ENCODE results near the gene SYN1. TPM values are rescaled to one million over a fixed set of nuclear protein-coding genes. Genes with fewer than 3 reads are reported as not detected.

SYN1 gene
- total and polyA plus RNA-seq, 7 donors = 0.16 to 1.6 (median 1.0) TPM; not detected in 1

DNA sequence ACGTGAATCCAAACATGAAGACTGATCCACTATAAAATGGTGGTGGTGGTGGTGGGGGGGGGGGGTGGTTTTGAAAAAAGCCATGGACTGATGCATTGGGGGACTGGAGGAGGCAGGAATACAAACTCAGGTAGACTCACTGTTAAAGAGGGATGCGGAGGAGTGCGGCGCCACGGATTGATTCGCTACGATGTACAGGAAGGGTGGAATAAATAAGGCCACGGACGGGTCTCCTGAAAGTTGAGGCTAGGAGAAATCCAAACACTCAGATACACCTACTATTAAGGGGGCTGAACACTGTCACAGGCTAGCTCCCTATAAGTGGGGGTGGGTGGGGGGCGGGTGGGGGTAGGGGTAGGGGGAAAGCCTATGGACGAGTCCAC, 30.1 kb upstream of the SYN1 start:
- 1 to 2% methylated on average over 10 to 11 of the region's 11 CpGs for WGBS, 2 donors
- no peak for TF ChIP-seq POLR2AphosphoS5 (IDR thresholded peaks at IDR 0.05)
- H3K36me3 ChIP-seq = no peaks in the 10 kb centered on the region

DNA sequence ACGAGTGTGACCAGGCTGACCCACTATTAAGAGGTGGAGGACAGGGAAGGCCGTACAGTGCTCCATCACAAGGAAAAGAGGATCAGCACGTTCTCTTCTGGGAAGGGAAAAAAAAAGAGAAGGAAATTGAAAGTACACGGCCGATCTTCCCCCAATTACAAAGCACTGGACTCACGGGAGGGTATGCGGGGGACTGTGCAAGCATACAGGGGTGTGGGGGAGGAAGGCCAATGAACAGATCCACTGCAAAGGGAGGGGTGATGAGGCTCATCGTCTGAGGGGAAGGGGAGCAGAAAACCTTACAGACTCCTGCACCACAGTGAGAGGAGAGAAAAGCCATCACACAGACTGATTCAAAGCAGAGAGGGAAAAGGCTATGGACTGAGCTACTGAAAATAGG, 29.6 kb upstream of the SYN1 start:
- Histone ChIP-seq H3K27ac (peak overlapping the region in 1 of 4 donors; percentile 87), H3K4me1 (peaks cover 0 to 18% (median 12%) of the 10 kb centered on the region in 4 donors), H3K27me3 (no peaks in the 10 kb centered on the region), H3K4me3 (peak overlapping the region; percentile 51 to 73 (median 70)), H3K36me3 (no peaks in the 10 kb centered on the region), H3K9me3 (no peaks in the 10 kb centered on the region)
- no peak for DNase-seq
- WGBS, 2 donors = 7 to 19% methylated on average over 8 of the region's 8 CpGs
- intact Hi-C loops (cut with DNase I) = loop anchor here (5.0 kb wide), 1 partner anchor 87 kb away; the partner anchor contains the start of gene ARAF
- no peak for TF ChIP-seq POLR2A (IDR thresholded peaks at IDR 0.05)
- no peak for TF ChIP-seq EP300 (IDR thresholded peaks at IDR 0.05)
- TF ChIP-seq, protein P1, sequence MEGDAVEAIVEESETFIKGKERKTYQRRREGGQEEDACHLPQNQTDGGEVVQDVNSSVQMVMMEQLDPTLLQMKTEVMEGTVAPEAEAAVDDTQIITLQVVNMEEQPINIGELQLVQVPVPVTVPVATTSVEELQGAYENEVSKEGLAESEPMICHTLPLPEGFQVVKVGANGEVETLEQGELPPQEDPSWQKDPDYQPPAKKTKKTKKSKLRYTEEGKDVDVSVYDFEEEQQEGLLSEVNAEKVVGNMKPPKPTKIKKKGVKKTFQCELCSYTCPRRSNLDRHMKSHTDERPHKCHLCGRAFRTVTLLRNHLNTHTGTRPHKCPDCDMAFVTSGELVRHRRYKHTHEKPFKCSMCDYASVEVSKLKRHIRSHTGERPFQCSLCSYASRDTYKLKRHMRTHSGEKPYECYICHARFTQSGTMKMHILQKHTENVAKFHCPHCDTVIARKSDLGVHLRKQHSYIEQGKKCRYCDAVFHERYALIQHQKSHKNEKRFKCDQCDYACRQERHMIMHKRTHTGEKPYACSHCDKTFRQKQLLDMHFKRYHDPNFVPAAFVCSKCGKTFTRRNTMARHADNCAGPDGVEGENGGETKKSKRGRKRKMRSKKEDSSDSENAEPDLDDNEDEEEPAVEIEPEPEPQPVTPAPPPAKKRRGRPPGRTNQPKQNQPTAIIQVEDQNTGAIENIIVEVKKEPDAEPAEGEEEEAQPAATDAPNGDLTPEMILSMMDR (IDR thresholded peaks at IDR 0.05) = no peak
- TF ChIP-seq POLR2AphosphoS5 (IDR thresholded peaks at IDR 0.05) = no peak

More for the DNA sequence above, 30.1 kb upstream of the SYN1 start:
- Histone ChIP-seq H3K4me1 (peaks cover 0 to 18% (median 12%) of the 10 kb centered on the region in 4 donors), H3K27me3 (no peaks in the 10 kb centered on the region), H3K4me3 (peak overlapping the region; percentile 51 to 73 (median 70)), H3K9me3 (no peaks in the 10 kb centered on the region), H3K27ac (peak overlapping the region; percentile 86 to 92 (median 88))
- intact Hi-C loops (cut with DNase I) = loop anchor here (5.0 to 10.0 kb wide), 6 partner anchors 67 to 1395 kb away; partner anchors contain the start of genes ARAF, TFE3, TIMP1 and USP11
- DNase-seq = no peak

DNA sequence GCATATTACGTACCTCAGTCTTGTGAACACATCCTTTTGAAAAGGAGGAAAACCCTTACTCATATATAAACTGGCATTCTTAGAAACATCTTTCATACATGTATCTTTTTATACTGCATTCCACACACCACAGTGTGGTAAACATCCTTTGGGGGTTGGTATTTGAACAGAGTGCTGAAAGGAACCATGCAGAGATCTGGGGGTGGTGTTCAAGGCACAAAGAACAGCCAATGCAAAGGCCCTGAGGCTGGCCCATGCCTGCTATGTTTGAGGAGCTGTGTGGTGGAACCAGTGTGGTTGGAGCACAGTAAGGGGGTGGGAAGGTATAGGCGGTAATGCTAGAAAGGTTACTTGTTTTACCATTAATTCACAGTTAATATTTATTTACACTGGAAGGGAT, 28.7 kb upstream of the SYN1 start:
- H3K4me3 ChIP-seq = no peak overlapping the region
- no peaks in the 10 kb centered on the region for H3K36me3 ChIP-seq
- intact Hi-C loops (cut with DNase I) = loop anchor here (5.0 kb wide), 1 partner anchor 86 kb away; the partner anchor contains the start of gene ARAF
- no peaks in the 10 kb centered on the region for H3K9me3 ChIP-seq
- WGBS, 2 donors = 83 to 98% methylated on average over 2 of the region's 2 CpGs
- H3K27me3 ChIP-seq = no peaks in the 10 kb centered on the region
- H3K27ac ChIP-seq = no peak overlapping the region
- DNase-seq = no peak
- H3K4me1 ChIP-seq = peaks cover 0 to 18% (median 12%) of the 10 kb centered on the region in 4 donors
- TF ChIP-seq POLR2AphosphoS5 (IDR thresholded peaks at IDR 0.05) (no peak), EP300 (IDR thresholded peaks at IDR 0.05) (no peak), POLR2A (IDR thresholded peaks at IDR 0.05) (no peak)
- TF ChIP-seq, protein P1 (IDR thresholded peaks at IDR 0.05) = no peak

DNA sequence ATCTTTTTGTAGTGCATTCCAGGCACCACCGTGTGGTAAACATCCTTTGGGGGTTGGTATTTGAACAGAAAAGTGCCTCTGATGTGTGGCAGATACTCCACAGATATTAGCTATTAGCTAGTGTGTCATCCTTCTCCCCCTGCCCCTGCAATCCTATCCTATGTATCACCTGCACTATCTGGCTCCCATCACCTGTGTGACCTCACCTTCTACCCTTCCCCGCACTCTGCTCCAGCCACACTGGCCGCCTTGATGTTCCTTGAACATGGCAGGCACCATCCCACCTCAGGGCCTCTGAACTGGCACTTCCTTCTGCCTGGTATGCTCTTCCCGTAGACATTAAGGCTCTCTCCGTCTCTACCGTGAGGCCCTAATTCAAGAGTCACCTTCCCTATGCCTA, 27.0 kb upstream of the SYN1 start:
- no peak for DNase-seq
- H3K36me3 ChIP-seq = no peaks in the 10 kb centered on the region
- H3K27me3 ChIP-seq = no peaks in the 10 kb centered on the region
- H3K4me3 ChIP-seq = no peak overlapping the region
- H3K9me3 ChIP-seq = no peaks in the 10 kb centered on the region
- H3K27ac ChIP-seq = no peak overlapping the region
- TF ChIP-seq POLR2A (IDR thresholded peaks at IDR 0.05) (no peak), POLR2AphosphoS5 (IDR thresholded peaks at IDR 0.05) (no peak), EP300 (IDR thresholded peaks at IDR 0.05) (no peak)
- TF ChIP-seq, protein P1 (IDR thresholded peaks at IDR 0.05) = no peak
- H3K4me1 ChIP-seq = peaks cover 0 to 18% (median 12%) of the 10 kb centered on the region in 4 donors
- WGBS, 2 donors = 85 to 86% methylated on average over 6 of the region's 6 CpGs
- intact Hi-C loops (cut with DNase I) = loop anchor here (5.0 kb wide), 1 partner anchor 84 kb away; the partner anchor contains the start of gene ARAF

DNA sequence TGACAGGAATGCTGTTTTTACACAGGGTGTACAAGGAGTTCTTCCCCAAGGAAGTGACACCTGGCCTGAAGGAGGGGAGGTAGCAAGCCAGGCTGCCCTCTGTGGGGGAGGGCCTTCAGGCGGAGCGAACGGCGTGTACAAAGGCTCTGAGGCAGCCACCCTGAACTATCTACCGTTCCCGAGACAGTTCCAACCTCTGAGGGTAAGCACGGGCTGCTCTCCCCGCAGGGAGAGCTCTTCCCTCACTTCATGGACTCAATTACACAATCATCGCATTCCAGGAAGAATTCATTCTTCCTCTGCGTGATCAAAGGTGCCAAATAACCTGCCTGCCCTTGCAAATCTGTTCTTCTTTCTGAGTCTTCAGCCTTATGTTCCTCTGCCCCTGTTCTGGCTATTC, 25.9 kb upstream of the SYN1 start:
- H3K27ac ChIP-seq = no peak overlapping the region
- intact Hi-C loops (cut with DNase I) = loop anchor here (5.0 kb wide), 1 partner anchor 83 kb away; the partner anchor contains the start of gene ARAF
- H3K27me3 ChIP-seq = no peaks in the 10 kb centered on the region
- H3K36me3 ChIP-seq = peaks cover 0 to 10% (median 0%) of the 10 kb centered on the region in 4 donors
- DNase-seq = no peak
- WGBS, 2 donors = 83 to 89% methylated on average over 10 of the region's 10 CpGs
- no peak overlapping the region for H3K4me3 ChIP-seq
- TF ChIP-seq POLR2A (IDR thresholded peaks at IDR 0.05) (no peak), POLR2AphosphoS5 (IDR thresholded peaks at IDR 0.05) (no peak), EP300 (IDR thresholded peaks at IDR 0.05) (no peak)
- TF ChIP-seq, protein P1 (IDR thresholded peaks at IDR 0.05) = no peak
- peaks cover 0 to 1% (median 0%) of the 10 kb centered on the region in 4 donors for H3K9me3 ChIP-seq
- H3K4me1 ChIP-seq = peaks cover 0 to 14% (median 11%) of the 10 kb centered on the region in 4 donors

Measured in sigmoid colon (tissue), 7 donors.